Transverse colon (tissue), 4 donors: Measurements from ENCODE around the gene FBXL16. TPM values are rescaled to one million over a fixed set of nuclear protein-coding genes. Genes with fewer than 3 reads are reported as not detected.

Source experiments
- DNase-seq: peaks from one replicate; pipeline ENCODE4 v3.0.0-alpha.2; 2019
- H3K27ac ChIP-seq, 4 donors: fragments of 200-600 bp; sonication (generic); 2 replicates each; pipeline ENCODE4 v1.5.1; 2016 to 2018; ENCODE audit warnings: inconsistent platforms in 4 of 4
- H3K27me3 ChIP-seq: fragments of 200-600 bp; sonication (generic); 2 replicates; pipeline ENCODE4 v1.5.1; 2017; ENCODE audit warnings: inconsistent platforms
- H3K36me3 ChIP-seq, 4 donors: fragments of 200-600 bp; sonication (generic); 2 replicates each; pipeline ENCODE4 v1.5.1; 2017 to 2019; ENCODE audit warnings: inconsistent platforms in 4 of 4
- H3K4me1 ChIP-seq, 4 donors: fragments of 200-600 bp; sonication (generic); 2 replicates each; pipeline ENCODE4 v1.5.1; 2017 to 2020; ENCODE audit warnings: inconsistent platforms in 4 of 4
- H3K4me3 ChIP-seq, 4 donors: fragments of 200-600 bp; sonication (generic); 1 replicate in 1 of 4; 2 replicates in 3 of 4; pipeline versions ENCODE4 v1.5.1 to v1.6.1; 2017 to 2019; ENCODE audit warnings: inconsistent platforms in 4 of 4
- H3K9me3 ChIP-seq, 2 donors: fragments of 200-600 bp; sonication (generic); 2 replicates each; pipeline ENCODE4 v1.5.1; 2017 to 2019; ENCODE audit warnings: inconsistent platforms in 2 of 2
- CTCF ChIP-seq, 5 experiments: fragments of 200-600 bp in 3 of 5; fragments of 450-650 bp in 2 of 5; sonication (generic) in 3 of 5; IDR thresholded peaks; 1 replicate in 2 of 5; 2 replicates in 3 of 5; pipeline ENCODE4 v1.5.1; 2016 to 2017; ENCODE audit warnings: antibody characterized with exemption in 5 of 5, inconsistent platforms in 3 of 5, mild to moderate bottlenecking in 2 of 5, moderate library complexity in 1 of 5
- EP300 ChIP-seq: sonication (generic); formaldehyde crosslinking; IDR thresholded peaks from one replicate; pipeline ENCODE4 v1.6.1; 2017; ENCODE audit warnings: antibody characterized with exemption, low read depth
- POLR2A ChIP-seq: fragments of 450-650 bp; IDR thresholded peaks from one replicate; pipeline ENCODE4 v1.6.1; 2016; ENCODE audit warnings: antibody characterized with exemption, mild to moderate bottlenecking, moderate library complexity
- POLR2AphosphoS5 ChIP-seq, 3 donors: sonication (generic); formaldehyde crosslinking; IDR thresholded peaks; one replicate each; pipeline ENCODE4 v1.6.1; 2016; ENCODE audit warnings: antibody characterized with exemption in 3 of 3
- WGBS, 2 donors: methylation state at CpG; one replicate each; pipeline ENCODE4 v1.1.5; 2018; ENCODE audit warnings: low coverage in 1 of 2; 5-methylcytosine and 5-hydroxymethylcytosine counted together
- in situ Hi-C, 4 donors: fragments of 200-750 bp; cut with MboI; loops; one replicate each; pipeline versions ENCODE4 v1.15.0 to v1.15.1; 2017; ENCODE audit warnings: low sequenced_read_pairs in 3 of 4, low pct_ligation_motif_present in 1 of 4, low pct_unique_long_range_greater_than_20kb in 1 of 4
- intact Hi-C: fragments of 100-400 bp; cut with DNase I; formaldehyde crosslinking; loops from one replicate; pipeline ENCODE4 v1.15.1; 2023; ENCODE audit warnings: low total_unique reads
- total RNA-seq, 4 donors: library from RNA; depleted of rRNA; stranded (reverse); fragments of >200 nt; gene quantifications; one replicate each; pipeline ENCODE4 v1.1.0, GENCODE V29; 2016

The FBXL16 gene
- total RNA-seq, 4 donors from 2014 or later: 0.60 to 3.5 (median 1.6) TPM; not detected in 1

GRCh38 chr16:684071-684794 is 21.4 kb downstream of the FBXL16 start, which contains the start of gene JMJD8:
Gene JMJD8, minus strand, starts transcription at chr16:684334. Its CDS starts 15 bp downstream, at chr16:684319.
- H3K4me1 ChIP-seq: peaks cover 36 to 52% (median 48%) of the 10 kb centered on the region in 4 donors
- DNase-seq: peak; percentile 98
- 0% methylated on average over 29 of the region's 91 CpGs; no CpG with 5 or more reads in 1 of the 2 donors for WGBS, 2 donors
- in situ Hi-C loops (no loop called here), intact Hi-C loops (no loop called here)
- TF ChIP-seq POLR2AphosphoS5 (IDR thresholded peaks at IDR 0.05) (peak; percentile 65 to 88 (median 83)), CTCF (IDR thresholded peaks at IDR 0.05) (no peak), EP300 (no peak), POLR2A (peak; percentile 51)
- peak within 1 kb of the TSS; percentile 55 to 90 (median 62) for H3K4me3 ChIP-seq
- H3K9me3 ChIP-seq: no peaks in the 10 kb centered on the region
- no peaks in the 10 kb centered on the region for H3K27me3 ChIP-seq
- H3K36me3 ChIP-seq: peaks cover 0 to 9% (median 0%) of the 10 kb centered on the region in 4 donors
- H3K27ac ChIP-seq: peak within 1 kb of the TSS; percentile 78 to 94 (median 83)

GRCh38 chr16:683396-684070 is 22.1 kb downstream of the FBXL16 start:
- H3K9me3 ChIP-seq: no peaks in the 10 kb centered on the region
- H3K4me3 ChIP-seq: peak overlapping the region; percentile 55 to 76 (median 62)
- intact Hi-C loops: no loop called here
- peaks cover 0 to 9% (median 0%) of the 10 kb centered on the region in 4 donors for H3K36me3 ChIP-seq
- no peaks in the 10 kb centered on the region for H3K27me3 ChIP-seq
- WGBS, 2 donors: 16% methylated on average over 34 of the region's 57 CpGs; no CpG with 5 or more reads in 1 of the 2 donors
- in situ Hi-C loops: no loop called here
- TF ChIP-seq POLR2AphosphoS5 (IDR thresholded peaks at IDR 0.05): peak in 2 of 3 donors; percentile 14 to 20
- TF ChIP-seq CTCF (IDR thresholded peaks at IDR 0.05): no peak
- no peak for TF ChIP-seq EP300
- peak; percentile 16 for TF ChIP-seq POLR2A
- peaks cover 34 to 55% (median 47%) of the 10 kb centered on the region in 4 donors for H3K4me1 ChIP-seq
- DNase-seq: no peak
- peak overlapping the region; percentile 78 to 94 (median 83) for H3K27ac ChIP-seq

- Histone ChIP-seq H3K36me3 (peaks cover 0 to 9% (median 0%) of the 10 kb centered on the region in 4 donors), H3K27me3 (no peaks in the 10 kb centered on the region), H3K27ac (peak overlapping the region in 3 of 4 donors; percentile 78 to 88 (median 78)), H3K9me3 (no peaks in the 10 kb centered on the region), H3K4me3 (peak overlapping the region in 3 of 4 donors; percentile 55 to 67 (median 56)), H3K4me1 (peaks cover 34 to 60% (median 47%) of the 10 kb centered on the region in 4 donors)
- 79% methylated on average over 32 of the region's 36 CpGs; no CpG with 5 or more reads in 1 of the 2 donors for WGBS, 2 donors
- no peak for TF ChIP-seq POLR2A
- TF ChIP-seq EP300: no peak
- TF ChIP-seq CTCF (IDR thresholded peaks at IDR 0.05): no peak
- no peak for TF ChIP-seq POLR2AphosphoS5 (IDR thresholded peaks at IDR 0.05)
- in situ Hi-C loops (no loop called here), intact Hi-C loops (no loop called here)
- no peak for DNase-seq
Observed at GRCh38 chr16:682493-683395, 22.9 kb downstream of the FBXL16 start.
